Gastroesophageal sphincter (tissue), 4 donors: ENCODE data around the gene GNG14. TPM values are rescaled to one million over a fixed set of nuclear protein-coding genes. Genes with fewer than 3 reads are reported as not detected.
A peak's percentile ranks its signal among the peaks of the same experiment; 100 is the strongest.

ENCODE experiments used
- ATAC-seq: fragments of 150-250 bp; one replicate; pipeline ENCODE4 v1.9.1; 2016; ENCODE audit warnings: mild to moderate bottlenecking, moderate library complexity
- H3K27ac ChIP-seq, 4 donors: fragments of 200-600 bp; sonication (generic) in 3 of 4; 1 replicate in 3 of 4; 2 replicates in 1 of 4; pipeline ENCODE4 v1.5.1; 2016 to 2019
- H3K27me3 ChIP-seq: fragments of 200-600 bp; sonication (generic); one replicate; pipeline ENCODE4 v1.5.1; 2019
- H3K36me3 ChIP-seq, 2 donors: fragments of 200-600 bp; sonication (generic); one replicate each; pipeline ENCODE4 v1.5.1; 2019; ENCODE audit warnings: control low read depth in 1 of 2
- H3K4me1 ChIP-seq, 3 donors: fragments of 200-600 bp; sonication (generic); 1 replicate in 2 of 3; 2 replicates in 1 of 3; pipeline ENCODE4 v1.5.1; 2016 to 2019; ENCODE audit warnings: control low read depth in 2 of 3
- H3K4me3 ChIP-seq, 2 donors: fragments of 200-600 bp; sonication (generic); one replicate each; pipeline ENCODE4 v1.5.1; 2019; ENCODE audit warnings: mild to moderate bottlenecking in 1 of 2, moderate library complexity in 1 of 2
- H3K9me3 ChIP-seq, 3 donors: fragments of 200-600 bp; sonication (generic); one replicate each; pipeline ENCODE4 v1.5.1; 2017 to 2019; ENCODE audit warnings: control low read depth in 2 of 3
- CTCF ChIP-seq, 4 experiments: fragments of 200-600 bp in 2 of 4; fragments of 450-650 bp in 2 of 4; sonication (generic) in 1 of 4; IDR thresholded peaks; one replicate each; pipeline ENCODE4 v1.5.1; 2017 to 2019; ENCODE audit warnings: antibody characterized with exemption in 4 of 4, mild to moderate bottlenecking in 2 of 4, moderate library complexity in 2 of 4
- EP300 ChIP-seq: sonication (generic); formaldehyde crosslinking; IDR thresholded peaks from one replicate; pipeline ENCODE4 v1.6.1; 2017; ENCODE audit warnings: antibody characterized with exemption, mild to moderate bottlenecking
- POLR2A ChIP-seq, 2 donors: fragments of 450-650 bp; IDR thresholded peaks; one replicate each; pipeline ENCODE4 v1.6.1; 2017; ENCODE audit warnings: antibody characterized with exemption in 2 of 2, mild to moderate bottlenecking in 2 of 2, moderate library complexity in 1 of 2
- POLR2AphosphoS5 ChIP-seq: sonication (generic); formaldehyde crosslinking; IDR thresholded peaks from one replicate; pipeline ENCODE4 v1.6.1; 2017; ENCODE audit warnings: antibody characterized with exemption
- WGBS, 2 donors: methylation state at CpG; one replicate each; pipeline ENCODE4 v1.1.5; 2018; ENCODE audit warnings: low coverage in 1 of 2; 5-methylcytosine and 5-hydroxymethylcytosine counted together
- total RNA-seq, 4 donors: library from RNA; depleted of rRNA; stranded (reverse); fragments of >200 nt; gene quantifications; one replicate each; pipeline ENCODE4 v1.1.0, GENCODE V29; 2016

GNG14 gene
- total RNA-seq, 4 donors from 2014 or later = not detected

DNA sequence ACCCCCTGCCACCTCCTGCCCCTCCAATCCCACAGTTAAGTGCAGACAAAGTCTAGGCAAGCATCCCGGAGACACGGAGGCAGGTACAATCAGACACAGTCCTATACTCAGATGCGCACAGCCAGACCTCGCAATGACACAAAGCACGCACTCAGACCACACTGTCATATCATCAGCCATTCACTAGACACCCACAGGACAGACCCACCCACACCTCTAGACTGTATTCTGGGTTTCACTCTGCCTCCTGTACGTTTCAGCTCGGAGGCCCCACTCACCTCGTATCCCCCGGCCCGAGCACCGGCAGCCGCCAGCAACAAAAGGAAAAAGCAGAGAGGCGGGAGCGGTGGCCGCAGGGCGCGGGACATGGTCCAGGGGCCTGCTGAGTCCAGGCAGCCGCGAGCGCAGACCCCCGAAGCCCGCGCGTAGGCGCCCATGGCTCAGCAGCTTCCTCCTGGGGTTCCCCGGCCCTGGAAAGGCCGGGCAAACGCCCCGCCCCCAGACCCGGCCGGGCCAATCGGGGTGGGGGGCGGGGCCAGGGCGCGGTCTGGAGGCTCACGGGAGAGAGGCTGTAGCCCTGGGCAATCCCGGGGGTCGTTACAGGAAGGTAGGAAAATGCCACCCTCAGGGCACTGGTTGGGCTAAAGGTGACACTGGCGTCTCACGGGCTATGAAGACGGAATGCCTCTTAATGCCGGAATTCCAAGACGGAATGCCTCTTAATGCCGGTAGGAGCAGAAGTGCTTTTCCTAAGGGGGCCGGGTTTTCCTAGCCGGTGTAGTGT, 21.3 kb upstream of the GNG14 start, which contains the start of the genes MAN2B1 and WDR83:
MAN2B1 (minus strand) TSS at position 478 of the 784 bp plus-strand sequence; CDS start at position 437, 41 bp downstream.
WDR83 (plus strand) TSS at position 543 of the 784 bp plus-strand sequence. CDS start 2,984 bp downstream, outside the sequence.
- H3K4me3 ChIP-seq = peak within 1 kb of the TSS; percentile 61 to 66
- H3K9me3 ChIP-seq = no peaks in the 10 kb centered on the region
- peak within 1 kb of the TSS; percentile 40 to 89 (median 81) for H3K27ac ChIP-seq
- ATAC-seq = peak; percentile 88
- 0 to 5% methylated on average over 7 to 11 of the region's 46 CpGs for WGBS, 2 donors
- TF ChIP-seq CTCF (IDR thresholded peaks at IDR 0.05) (no peak), POLR2A (IDR thresholded peaks at IDR 0.05) (peak; percentile 40 to 41), EP300 (no peak), POLR2AphosphoS5 (peak; percentile 12)
- peaks cover 0 to 46% of the 10 kb centered on the region in 2 donors for H3K36me3 ChIP-seq
- peaks cover 0 to 62% (median 35%) of the 10 kb centered on the region in 3 donors for H3K4me1 ChIP-seq
- H3K27me3 ChIP-seq = no peaks in the 10 kb centered on the region

- ATAC-seq = no peak
- Histone ChIP-seq H3K4me1 (peaks cover 0 to 69% (median 35%) of the 10 kb centered on the region in 3 donors), H3K27me3 (no peaks in the 10 kb centered on the region), H3K9me3 (no peaks in the 10 kb centered on the region), H3K36me3 (peaks cover 0 to 41% of the 10 kb centered on the region in 2 donors), H3K27ac (peak overlapping the region in 3 of 4 donors; percentile 92 to 98 (median 95)), H3K4me3 (peak overlapping the region in 1 of 2 donors; percentile 85)
- TF ChIP-seq POLR2A (IDR thresholded peaks at IDR 0.05) (no peak), EP300 (no peak), CTCF (IDR thresholded peaks at IDR 0.05) (no peak), POLR2AphosphoS5 (no peak)
- WGBS, 2 donors = 64 to 79% methylated on average over 2 to 3 of the region's 4 CpGs
These were observed 20.0 kb upstream of the GNG14 start for GRCh38 chr19:12667731-12668302.

DNA sequence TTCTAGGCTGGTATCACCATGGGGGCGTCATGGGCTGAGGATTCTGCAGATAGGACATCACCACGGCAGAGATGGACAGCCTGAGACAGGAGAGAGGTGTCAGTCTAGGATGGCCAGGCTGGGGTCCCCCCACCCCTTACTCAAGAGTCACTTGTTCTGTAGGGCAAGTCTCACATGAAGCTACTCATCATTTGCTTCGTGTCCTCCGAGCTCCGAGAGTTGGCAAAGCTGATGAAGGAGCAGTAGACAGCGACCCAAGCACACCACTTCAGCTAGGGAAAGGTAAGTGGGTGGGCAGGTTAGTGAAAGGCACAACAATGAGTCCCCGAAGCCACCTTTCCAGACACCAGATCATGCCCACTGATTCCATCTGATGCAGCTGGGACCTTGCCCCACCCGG, 19.5 kb upstream of the GNG14 start:
- 67% methylated on average over 5 of the region's 8 CpGs; no CpG with 5 or more reads in 1 of the 2 donors for WGBS, 2 donors
- Histone ChIP-seq H3K9me3 (no peaks in the 10 kb centered on the region), H3K36me3 (peaks cover 0 to 41% of the 10 kb centered on the region in 2 donors), H3K27me3 (no peaks in the 10 kb centered on the region), H3K4me1 (peaks cover 0 to 69% (median 35%) of the 10 kb centered on the region in 3 donors), H3K4me3 (peak overlapping the region; percentile 83 to 85), H3K27ac (peak overlapping the region in 3 of 4 donors; percentile 92 to 98 (median 95))
- no peak for ATAC-seq
- TF ChIP-seq EP300 (no peak), POLR2A (IDR thresholded peaks at IDR 0.05) (no peak), CTCF (IDR thresholded peaks at IDR 0.05) (no peak), POLR2AphosphoS5 (no peak)

GRCh38 chr19:12668932-12669269, 18.9 kb upstream of the GNG14 start:
- Histone ChIP-seq H3K27ac (peak overlapping the region; percentile 85 to 98 (median 94)), H3K4me3 (peak overlapping the region; percentile 83 to 85), H3K4me1 (peaks cover 0 to 69% (median 35%) of the 10 kb centered on the region in 3 donors), H3K36me3 (peaks cover 0 to 41% of the 10 kb centered on the region in 2 donors), H3K27me3 (no peaks in the 10 kb centered on the region), H3K9me3 (no peaks in the 10 kb centered on the region)
- peak; percentile 35 for ATAC-seq
- TF ChIP-seq CTCF (IDR thresholded peaks at IDR 0.05) (no peak), POLR2AphosphoS5 (no peak), POLR2A (IDR thresholded peaks at IDR 0.05) (peak in 1 of 2 donors; percentile 3)
- 1% methylated on average over 16 of the region's 24 CpGs; no CpG with 5 or more reads in 1 of the 2 donors for WGBS, 2 donors
